Psoas muscle (tissue), 8 donors: ENCODE data around the gene HOMER2. TPM values are rescaled to one million over a fixed set of nuclear protein-coding genes. Genes with fewer than 3 reads are reported as not detected.

Source experiments
- ATAC-seq, 4 donors: fragments of 200-7000 bp; cut with Tn5 transposase; one replicate each; pipeline ENCODE4 v1.9.1; 2020; ENCODE audit warnings: moderate library complexity in 3 of 4, mild to moderate bottlenecking in 2 of 4
- DNase-seq, 2 donors: peaks; one replicate each; pipeline ENCODE4 v3.0.0-alpha.2; 2020
- H3K27ac ChIP-seq: fragments of 200-600 bp; one replicate; pipeline ENCODE4 v1.8.0; 2022
- H3K27me3 ChIP-seq, 3 donors: fragments of 200-600 bp in 1 of 3; one replicate each; pipeline versions ENCODE4 v1.6.1 to v1.8.0; 2013 to 2022; ENCODE audit warnings: low read length in 2 of 3, mild to moderate bottlenecking in 2 of 3, moderate library complexity in 1 of 3; ENCODE audit not compliant: insufficient read depth in 3 of 3
- H3K36me3 ChIP-seq, 2 donors: fragments of 200-600 bp in 1 of 2; one replicate each; pipeline versions ENCODE4 v1.6.1 to v1.8.0; 2013 to 2022; ENCODE audit warnings: low read depth in 1 of 2, mild to moderate bottlenecking in 1 of 2, moderate library complexity in 1 of 2; ENCODE audit not compliant: insufficient read depth in 1 of 2
- H3K4me1 ChIP-seq: fragments of 200-600 bp; one replicate; pipeline ENCODE4 v1.8.0; 2022
- H3K4me3 ChIP-seq: fragments of 200-600 bp; one replicate; pipeline ENCODE4 v1.8.0; 2022; ENCODE audit warnings: mild to moderate bottlenecking
- H3K9me3 ChIP-seq: fragments of 200-600 bp; one replicate; pipeline ENCODE4 v1.8.0; 2022
- CTCF ChIP-seq: fragments of 200-600 bp; IDR thresholded peaks from one replicate; pipeline ENCODE4 v1.8.0; 2022; ENCODE audit warnings: antibody characterized with exemption
- WGBS, 3 donors: extraction: QIAGEN DNeasy Blood & Tissue Kit; methylation state at CpG; one replicate each; pipeline versions ENCODE4 v1.1.6 to v1.1.7; 2013; 5-methylcytosine and 5-hydroxymethylcytosine counted together
- intact Hi-C, 2 donors: fragments of 100-400 bp; cut with DNase I; formaldehyde crosslinking; loops; one replicate each; pipeline versions ENCODE4 v1.11.0 to v1.14.2; 2022
- polyA plus RNA-seq, 3 donors: library from polyadenylated mRNA; stranded (reverse); fragments of 200-250 nt; gene quantifications; one replicate each; pipeline ENCODE4 v1.2.3, GENCODE V29; 2013
- total RNA-seq, 4 donors: library from RNA; stranded (reverse); fragmentation: NEBNext Ultra II Directional in 2 of 4; extraction: Animal tissue kit (Norgen Biotek cat#: 25700) in 2 of 4; gene quantifications; one replicate each; pipeline versions ENCODE4 v1.2.1 to v1.2.4, GENCODE V29; 2021 to 2023
- donor health status: healthy with polysubstance abuse.
- donor health status: DM: no; HTN: no; CAD: no; lungs with moderate emphysema.
- donor health status: Bipolar disorder and iron deficiency.
- donor health status: healthy.
- donor health status: DM: yes; HTN: yes; CAD: no.
- donor health status: DM: no; HTN: no; CAD: no.
- donor health status: DM: no; HTN: no; CAD: no.
- donor health status: DM: yes; HTN: yes; CAD: no.

HOMER2 gene
- total and polyA plus RNA-seq, 7 donors, result 27.2 to 119 (median 53.9) TPM

DNA sequence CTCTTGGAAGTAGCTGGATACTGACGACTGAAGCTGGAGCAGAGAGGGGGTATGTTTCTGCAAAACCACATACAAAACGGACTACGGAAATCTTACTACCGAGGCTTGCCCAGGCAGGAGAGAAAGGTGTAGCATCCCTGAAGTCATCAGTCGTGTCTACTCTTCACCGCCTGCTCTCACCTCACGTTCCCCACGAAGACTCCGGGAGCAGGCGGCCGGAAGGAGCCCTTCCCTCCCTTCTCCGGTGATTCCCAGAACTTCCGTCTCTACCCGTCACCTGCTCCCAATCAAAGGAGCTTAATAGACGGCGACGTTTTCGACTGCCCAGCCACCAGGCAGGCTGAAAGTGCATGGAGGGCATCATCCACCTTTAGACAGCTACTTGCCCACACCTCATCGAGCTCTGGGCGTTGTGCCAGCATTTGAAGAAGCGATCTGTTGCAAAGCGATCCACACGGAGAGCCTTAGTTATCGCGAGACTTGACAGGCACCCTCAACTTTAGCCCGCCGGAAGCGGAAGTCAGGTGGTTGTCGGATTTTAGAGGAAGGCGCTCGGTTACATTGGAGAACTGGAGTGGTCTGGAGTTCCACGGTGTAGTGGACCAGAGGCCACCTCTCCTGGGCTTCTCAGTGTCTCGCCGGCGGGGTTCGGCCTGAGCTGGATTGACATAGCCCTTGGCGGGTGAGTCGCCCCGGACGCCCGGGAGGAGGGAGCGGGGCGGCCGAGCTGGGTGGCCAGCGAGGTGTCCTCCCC, 33.3 kb upstream of the HOMER2 start, which contains the start of gene RAMAC:
Gene RAMAC (plus strand): TSS at position 523 of the 754 bp plus-strand sequence. CDS start 2,809 bp downstream, outside the sequence.
- WGBS, 3 donors, result 1 to 2% (median 2%) methylated on average over 44 to 45 of the region's 45 CpGs
- TF ChIP-seq CTCF, result no peak
- peaks cover 0 to 34% of the 10 kb centered on the region in 2 donors for H3K36me3 ChIP-seq
- intact Hi-C loops, result loop anchor here in 1 of 2 donors (2.0 to 10.0 kb wide), 3 partner anchors 25 to 451 kb away; partner anchors contain the start of gene C15orf40
- H3K27ac ChIP-seq, result peak within 1 kb of the TSS; percentile 89
- ATAC-seq (peak; percentile 96 to 99 (median 98)), DNase-seq (peak; percentile 91 to 96)
- H3K4me3 ChIP-seq, result peak within 1 kb of the TSS; percentile 71
- H3K27me3 ChIP-seq, result no peaks in the 10 kb centered on the region
- H3K4me1 ChIP-seq, result peaks cover 19% of the 10 kb centered on the region
- H3K9me3 ChIP-seq, result no peaks in the 10 kb centered on the region

DNA sequence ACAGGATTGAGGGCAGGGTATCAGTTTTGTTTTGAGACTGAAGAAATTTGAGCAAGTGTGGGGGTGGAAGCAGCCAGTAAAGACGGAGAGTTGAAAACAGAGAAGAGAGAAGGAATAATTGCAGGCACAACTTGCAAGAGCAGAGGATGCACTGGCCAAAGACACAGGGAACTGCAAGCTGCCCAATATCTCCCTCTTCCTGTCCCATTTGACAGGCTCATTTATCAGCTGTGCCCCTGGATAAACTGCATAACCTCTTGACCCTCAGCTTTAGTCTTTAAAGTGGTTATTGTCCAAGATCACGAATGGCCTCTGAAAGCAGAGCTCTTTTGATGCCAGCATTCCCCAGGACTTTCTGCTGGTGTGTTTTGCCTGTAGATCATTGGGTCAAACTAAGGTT, 28.5 kb upstream of the HOMER2 start:
- WGBS, 3 donors, result 18 to 32% (median 20%) methylated on average over 2 of the region's 2 CpGs
- no peak for DNase-seq
- intact Hi-C loops, result loop anchor here in 1 of 2 donors (10.0 kb wide), 1 partner anchor 446 kb away; no protein-coding TSS in a partner anchor
- H3K9me3 ChIP-seq, result no peaks in the 10 kb centered on the region
- peaks cover 0 to 4% of the 10 kb centered on the region in 2 donors for H3K36me3 ChIP-seq
- no peak for TF ChIP-seq CTCF
- H3K4me1 ChIP-seq, result peaks cover 14% of the 10 kb centered on the region
- H3K27me3 ChIP-seq, result no peaks in the 10 kb centered on the region
- H3K27ac ChIP-seq, result no peak overlapping the region
- no peak overlapping the region for H3K4me3 ChIP-seq
- ATAC-seq, result no peak

DNA sequence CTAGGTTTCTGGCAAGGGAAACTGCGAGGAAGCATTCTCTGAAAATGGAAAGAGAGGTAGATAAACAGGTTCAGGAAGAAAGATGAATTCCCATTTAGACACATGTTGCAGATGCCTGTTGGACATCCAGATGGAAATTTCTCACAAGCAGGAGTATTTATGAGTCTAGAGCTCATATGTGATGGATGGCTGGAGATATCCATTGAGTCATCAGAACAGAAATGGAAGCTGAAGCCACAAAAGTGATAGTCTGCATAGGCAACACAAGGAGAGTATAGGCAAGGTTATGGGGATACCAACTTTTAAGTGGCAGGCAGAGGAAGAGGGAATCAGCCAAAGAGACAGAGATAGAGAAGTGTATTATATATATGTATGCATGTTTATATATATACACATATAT, 27.2 kb upstream of the HOMER2 start:
- intact Hi-C loops, result loop anchor here in 1 of 2 donors (10.0 kb wide), 1 partner anchor 445 kb away; no protein-coding TSS in a partner anchor
- no peak overlapping the region for H3K27ac ChIP-seq
- no peak for DNase-seq
- no peak for TF ChIP-seq CTCF
- H3K4me1 ChIP-seq, result peaks cover 5% of the 10 kb centered on the region
- peak in 2 of 4 donors; percentile 43 to 54 for ATAC-seq
- H3K36me3 ChIP-seq, result peaks cover 0 to 4% of the 10 kb centered on the region in 2 donors
- H3K4me3 ChIP-seq, result no peak overlapping the region
- H3K27me3 ChIP-seq, result no peaks in the 10 kb centered on the region
- 91 to 97% (median 93%) methylated on average over 1 of the region's 1 CpG for WGBS, 3 donors
- H3K9me3 ChIP-seq, result no peaks in the 10 kb centered on the region

DNA sequence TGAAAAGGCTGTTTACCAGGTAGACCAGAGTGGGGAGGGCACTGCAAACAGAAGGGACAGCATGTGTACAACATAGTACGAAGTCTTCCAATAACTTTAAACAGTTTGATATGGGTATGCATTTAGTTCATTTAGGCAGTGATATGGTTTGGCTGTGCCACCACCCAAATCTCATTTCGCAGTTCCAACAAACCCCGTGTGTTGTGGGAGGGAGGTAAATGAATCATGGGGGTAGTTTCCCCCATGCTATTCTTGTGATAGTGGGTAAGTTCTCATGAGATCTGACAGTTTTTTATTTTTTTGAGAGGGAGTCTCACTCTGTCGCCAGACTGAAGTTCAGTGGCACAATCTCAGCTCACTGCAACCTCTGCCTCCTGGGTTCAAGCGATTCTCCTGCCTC, 25.9 kb upstream of the HOMER2 start:
- Histone ChIP-seq H3K4me1 (peaks cover 4% of the 10 kb centered on the region), H3K27me3 (no peaks in the 10 kb centered on the region), H3K9me3 (no peaks in the 10 kb centered on the region), H3K27ac (no peak overlapping the region), H3K4me3 (no peak overlapping the region), H3K36me3 (peaks cover 0 to 4% of the 10 kb centered on the region in 2 donors)
- 88 to 99% (median 90%) methylated on average over 5 of the region's 5 CpGs for WGBS, 3 donors
- DNase-seq (no peak), ATAC-seq (no peak)
- intact Hi-C loops, result no loop called here
- TF ChIP-seq CTCF, result no peak
